HG02588 (cell line): ENCODE data around the gene LMAN2.
A peak's percentile ranks its signal among the peaks of the same experiment; 100 is the strongest.
"Not testable (repeated sequence)": the region's sequence is repeated elsewhere in the genome, so short reads cannot be mapped to it uniquely, and the experiment has no call there.

Experiments used
- ATAC-seq: cut with Tn5 transposase; IDR thresholded peaks from one replicate; pipeline ENCODE4 v1.9.1; 2021; ENCODE audit warnings: mild to moderate bottlenecking, moderate library complexity; ENCODE audit not compliant: unreplicated experiment

Gene LMAN2

GRCh38 chr5:177308740-177309139 lies 42.7 kb downstream of the LMAN2 start:
- no peak for ATAC-seq

DNA sequence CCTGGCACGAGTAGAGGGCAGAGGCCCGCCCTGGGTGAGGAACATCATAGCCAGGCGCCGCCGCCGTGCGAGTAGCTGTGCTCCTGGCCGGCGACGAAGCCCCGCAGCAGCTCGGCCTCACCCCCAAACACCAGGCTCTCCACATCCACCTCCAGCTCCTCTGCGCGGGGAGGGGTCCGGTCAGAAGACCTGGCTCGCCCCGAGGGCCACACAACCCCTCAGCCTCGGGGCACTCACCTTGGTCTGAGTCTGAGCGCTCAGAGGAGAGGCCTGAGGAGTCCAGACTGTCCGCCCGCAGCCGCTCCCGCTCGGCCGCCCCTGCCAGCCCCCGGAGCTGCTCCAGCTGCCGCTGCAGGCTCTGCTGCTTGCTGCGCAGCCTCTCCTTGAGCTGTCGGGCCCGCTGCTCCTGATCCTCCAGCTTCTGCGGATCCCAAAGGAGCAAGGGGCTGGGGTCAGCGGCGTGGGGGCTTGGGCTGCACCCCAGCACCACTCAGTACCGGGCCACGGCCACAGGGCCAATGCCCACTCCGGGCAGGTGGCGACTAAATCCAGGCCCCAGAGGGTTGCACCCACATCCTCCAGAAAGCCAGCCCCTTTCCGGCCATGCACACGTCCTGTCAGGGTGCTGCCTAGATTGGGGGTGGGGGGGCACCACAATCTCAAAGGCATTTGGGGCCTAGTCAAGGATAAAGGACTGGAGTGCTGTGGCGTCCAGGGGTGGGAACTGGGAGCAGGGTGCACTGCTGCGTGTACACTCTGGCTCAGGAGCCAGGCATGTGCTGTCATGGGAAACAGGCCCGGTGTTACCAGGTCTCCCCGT lies 43.7 kb downstream of the LMAN2 start:
- no peak for ATAC-seq

- ATAC-seq = no peak
Observed at GRCh38 chr5:177306674-177307543, 44.6 kb downstream of the LMAN2 start.

DNA sequence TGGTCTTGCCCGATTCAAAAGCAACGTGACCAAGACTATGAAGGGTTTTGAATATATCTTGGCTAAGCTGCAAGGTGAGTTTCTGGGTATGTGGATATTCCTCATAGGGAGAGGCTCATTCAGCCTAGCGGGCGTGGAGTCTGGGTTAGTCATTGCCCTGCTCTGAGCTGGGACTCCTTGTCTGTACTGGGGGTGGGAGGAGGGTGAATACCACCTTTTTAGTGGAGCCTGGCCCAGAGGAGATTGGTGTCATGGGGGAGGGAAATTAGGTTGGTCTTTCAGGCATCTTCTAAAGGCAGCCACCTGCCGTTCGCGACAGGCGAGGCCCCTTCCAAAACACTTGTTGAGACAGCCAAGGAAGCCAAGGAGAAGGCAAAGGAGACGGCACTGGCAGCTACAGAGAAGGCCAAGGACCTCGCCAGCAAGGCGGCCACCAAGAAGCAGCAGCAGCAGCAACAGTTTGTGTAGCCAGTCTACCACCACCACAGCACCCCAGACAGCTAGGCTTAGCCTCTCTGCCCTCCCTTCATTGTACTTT lies 45.3 kb downstream of the LMAN2 start:
- ATAC-seq = not testable (repeated sequence)

DNA sequence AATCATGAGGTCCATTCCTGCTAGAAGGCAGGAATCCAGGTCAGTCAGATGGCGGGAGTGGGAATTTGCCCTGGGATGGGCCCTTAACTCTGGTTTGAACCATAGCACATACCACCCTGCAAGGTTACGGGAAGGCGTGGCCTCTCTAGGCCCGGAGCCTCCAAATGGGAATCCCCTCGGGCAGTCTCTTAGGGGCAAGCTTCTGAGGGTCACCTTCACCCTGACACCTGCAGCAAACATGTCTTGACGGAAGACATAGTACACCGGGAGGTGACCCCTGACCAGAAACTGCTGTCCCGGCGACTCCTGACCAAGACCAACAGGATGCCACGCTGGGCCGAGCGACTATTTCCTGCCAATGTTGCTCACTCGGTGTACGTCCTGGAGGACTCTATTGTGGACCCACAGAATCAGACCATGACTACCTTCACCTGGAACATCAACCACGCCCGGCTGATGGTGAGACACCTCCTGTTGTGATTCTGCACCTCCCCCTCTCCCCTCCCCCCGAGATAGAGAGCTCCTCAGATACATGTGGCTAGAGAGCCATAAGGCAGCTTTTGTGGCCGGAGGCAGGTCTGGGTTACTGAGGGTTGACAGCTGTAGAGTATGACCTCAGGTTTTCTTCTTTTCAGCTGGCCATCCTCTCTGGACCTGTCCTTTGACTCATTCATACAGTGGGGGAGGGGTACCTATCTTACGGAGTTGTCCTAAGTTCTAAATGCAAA lies 46.9 kb downstream of the LMAN2 start:
- no peak for ATAC-seq

- ATAC-seq = no peak
Observed at GRCh38 chr5:177303925-177304391, 47.5 kb downstream of the LMAN2 start.

DNA sequence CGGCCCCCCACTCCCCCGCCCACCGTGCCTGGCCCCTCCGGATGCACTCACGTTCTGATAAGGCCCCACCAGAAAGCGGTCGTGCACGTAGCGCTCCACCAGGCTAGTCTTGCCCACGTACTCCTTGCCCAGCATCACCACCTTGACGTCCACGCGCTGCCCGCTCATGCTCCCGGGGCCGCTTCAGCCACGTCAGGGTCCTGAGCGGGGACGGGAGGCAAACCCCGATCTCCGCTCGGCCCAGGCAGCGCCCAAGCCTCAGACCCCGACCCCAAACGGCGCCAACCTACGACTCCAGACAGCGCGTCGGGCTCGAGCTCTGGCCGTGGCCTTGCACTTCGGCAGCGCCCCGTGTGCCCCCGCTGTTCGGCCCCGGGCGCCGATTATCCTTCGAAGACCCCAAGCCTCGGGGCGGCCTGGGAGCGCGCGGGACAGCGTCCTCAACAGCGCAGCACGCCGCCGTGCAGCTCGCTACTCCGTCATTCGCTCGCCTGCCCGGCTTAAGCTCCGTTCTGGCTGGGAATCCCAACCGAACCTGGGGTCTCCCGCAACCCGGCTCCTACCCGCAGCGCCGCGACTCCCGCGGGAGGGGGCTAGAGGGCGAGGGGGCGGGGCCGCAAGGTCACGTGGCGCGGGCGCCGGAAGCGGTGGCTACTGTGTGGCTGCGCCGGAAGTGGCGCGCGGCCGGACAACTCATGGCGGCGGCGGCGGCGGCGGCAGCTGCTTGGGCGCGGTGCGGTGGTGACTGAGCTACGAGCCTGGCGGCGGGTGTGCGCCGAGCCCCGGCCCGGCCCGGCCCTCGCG lies 48.1 kb downstream of the LMAN2 start, which contains the start of the genes PRELID1 and RAB24:
PRELID1 (plus strand) TSS at position 679 of the 804 bp plus-strand sequence. CDS start 187 bp downstream, outside the sequence.
RAB24 (minus strand) TSS at position 599 of the 804 bp plus-strand sequence; CDS start at position 168, 431 bp downstream.
- peak; percentile 66 for ATAC-seq

DNA sequence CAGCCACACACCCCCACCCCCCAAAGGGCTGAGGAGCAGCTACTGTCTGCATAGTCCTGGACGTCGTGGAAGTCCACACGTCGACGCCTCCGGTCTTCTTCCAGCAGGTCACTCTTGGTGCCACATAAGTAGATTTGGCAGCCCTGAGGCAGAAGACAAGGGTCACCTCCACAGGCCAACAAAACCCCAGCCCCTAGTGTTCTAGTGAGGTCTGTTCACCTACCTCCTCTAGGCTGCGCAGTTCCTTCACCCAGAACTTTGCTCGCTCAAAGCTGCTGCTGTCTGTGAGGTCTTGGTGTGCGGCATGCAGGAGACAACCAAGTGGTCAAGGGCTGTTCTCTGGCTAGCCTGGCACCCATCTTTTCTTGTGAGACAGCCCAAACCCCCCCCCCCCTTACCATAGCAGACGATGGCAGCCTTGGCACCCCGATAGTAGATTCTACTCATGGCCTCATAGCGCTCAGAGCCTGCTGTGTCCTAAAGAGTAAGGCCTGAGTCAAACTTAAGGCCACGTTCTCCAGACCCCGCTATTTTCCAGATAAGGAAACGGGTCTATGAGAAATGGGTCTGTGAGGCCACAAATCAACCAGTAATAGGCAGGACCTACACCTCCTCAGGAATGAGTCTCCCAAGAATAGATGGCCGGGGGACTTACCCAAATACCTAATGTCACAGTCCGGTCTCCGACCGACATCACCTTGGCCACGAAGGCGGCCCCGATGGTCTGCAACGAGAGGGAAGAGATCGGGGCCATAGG lies 48.9 kb downstream of the LMAN2 start:
- no peak for ATAC-seq

DNA sequence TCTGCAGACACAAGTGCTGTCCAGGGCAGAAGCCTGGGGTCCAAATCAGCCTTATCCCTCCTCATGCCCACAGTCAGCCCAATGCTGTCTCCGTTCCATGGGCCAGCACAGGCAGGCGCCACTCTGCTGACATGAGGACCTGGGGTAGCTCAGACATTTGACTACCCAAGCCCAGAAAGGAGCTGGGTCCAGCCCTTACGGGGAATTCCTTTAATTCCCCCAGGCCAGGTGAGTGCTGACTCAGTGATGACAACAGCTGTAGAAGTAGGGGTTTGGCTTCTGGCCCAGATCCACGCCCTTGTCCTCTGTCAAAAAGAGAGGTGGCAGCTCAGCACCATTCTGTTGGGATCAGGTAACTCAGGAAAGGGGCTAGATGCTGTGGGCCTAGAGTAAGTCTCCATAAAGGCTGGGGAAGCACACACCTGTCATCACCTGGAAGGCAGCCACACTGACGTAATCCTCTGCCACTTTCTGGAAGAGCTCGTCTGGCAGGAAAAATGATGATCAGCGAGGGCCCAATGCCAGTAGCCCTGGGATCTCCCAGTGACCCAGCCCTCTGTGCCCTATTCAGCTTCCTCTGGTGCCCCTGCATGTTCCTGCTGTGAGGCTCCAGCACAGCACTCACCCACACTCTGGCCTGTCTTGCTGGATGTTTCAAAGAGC lies 49.8 kb downstream of the LMAN2 start:
- ATAC-seq = no peak

DNA sequence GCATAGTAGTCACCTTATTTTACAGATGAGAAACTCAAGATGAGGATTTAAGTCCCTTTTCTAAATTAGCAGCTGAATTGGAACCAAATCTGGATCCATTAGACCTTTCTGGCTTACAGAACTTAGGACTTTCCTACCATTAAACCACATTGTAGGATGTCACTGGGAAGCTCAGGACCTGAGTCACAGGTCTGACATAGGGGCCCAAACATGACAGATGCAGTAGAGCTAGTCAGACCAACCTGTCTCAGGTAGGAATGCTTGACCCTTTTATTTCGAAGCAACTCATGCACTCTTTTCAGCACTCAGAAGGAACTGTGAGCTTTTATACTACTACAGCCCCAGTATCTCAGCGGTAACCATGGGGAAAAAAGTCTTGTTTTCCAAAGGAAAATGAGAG lies 50.5 kb downstream of the LMAN2 start:
- ATAC-seq = no peak

DNA sequence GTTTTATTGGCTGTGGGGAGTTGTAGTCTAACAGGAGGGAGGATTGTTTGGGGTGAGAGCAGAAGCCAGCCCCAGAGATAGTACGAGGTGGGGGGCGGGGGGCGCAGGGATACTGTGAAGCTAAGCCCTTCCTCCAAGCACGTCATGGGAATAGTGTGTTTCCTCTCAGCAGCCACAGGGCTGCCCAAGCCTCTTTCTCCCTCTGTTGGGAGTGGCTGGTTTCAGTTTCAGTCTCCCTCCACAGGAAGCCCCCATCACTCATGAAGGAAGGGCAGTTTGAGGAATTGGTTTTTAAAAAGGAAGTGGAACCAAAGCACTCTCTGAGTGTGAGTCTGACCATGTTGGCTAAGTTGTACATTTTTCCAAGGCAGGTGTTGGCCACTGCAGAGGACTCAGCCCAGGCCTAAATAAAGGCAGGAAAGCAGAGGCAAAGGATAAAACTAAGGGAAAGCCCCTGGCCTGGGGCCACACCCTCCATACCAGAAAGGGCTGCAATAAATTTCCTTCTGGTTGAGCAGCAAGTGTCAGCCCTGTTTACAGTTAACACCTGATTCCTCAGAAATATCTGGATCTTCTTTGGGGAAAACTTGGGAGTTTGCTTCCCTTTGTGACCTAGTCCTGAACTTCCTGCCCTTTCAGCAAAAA lies 51.1 kb downstream of the LMAN2 start:
- no peak for ATAC-seq

DNA sequence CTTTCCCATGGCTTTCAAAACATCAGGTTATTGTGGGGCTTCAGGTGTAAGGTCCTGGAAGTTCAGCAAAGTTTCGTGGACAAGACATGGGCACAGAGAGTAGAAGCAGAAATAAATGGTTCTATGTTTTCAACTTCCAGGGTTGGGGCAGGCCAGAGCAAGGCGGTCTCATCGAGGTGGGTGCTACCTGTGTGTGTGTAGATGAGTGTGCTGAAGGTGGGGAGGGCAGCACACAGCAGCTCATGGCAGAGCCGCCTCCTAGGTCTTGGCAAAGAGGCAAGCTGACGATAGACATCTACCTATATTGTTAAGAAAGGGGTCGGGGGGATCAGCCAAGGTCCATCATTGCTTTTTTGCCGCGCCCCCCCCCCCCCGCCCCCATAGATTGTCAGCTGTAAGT lies 51.8 kb downstream of the LMAN2 start:
- ATAC-seq = no peak

DNA sequence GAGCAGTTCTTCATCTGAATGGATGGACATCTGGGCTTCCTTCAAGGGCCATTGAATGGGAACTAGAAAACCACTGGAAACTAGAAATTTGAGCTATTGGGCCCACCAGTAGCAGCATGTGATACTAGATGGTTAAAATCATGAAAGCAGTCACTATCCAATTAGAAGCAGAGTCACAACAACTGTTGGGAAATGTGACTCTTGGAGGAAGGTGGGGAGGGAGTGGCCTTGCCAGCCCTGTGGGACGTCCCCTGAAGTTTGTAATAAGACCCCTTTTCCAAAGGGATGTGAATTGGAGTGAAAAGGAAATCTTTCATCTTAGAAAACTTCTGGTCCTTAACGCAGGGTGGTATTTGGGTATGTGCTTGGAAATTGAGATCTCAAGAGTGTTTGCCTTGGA lies 53.5 kb downstream of the LMAN2 start:
- ATAC-seq = no peak

DNA sequence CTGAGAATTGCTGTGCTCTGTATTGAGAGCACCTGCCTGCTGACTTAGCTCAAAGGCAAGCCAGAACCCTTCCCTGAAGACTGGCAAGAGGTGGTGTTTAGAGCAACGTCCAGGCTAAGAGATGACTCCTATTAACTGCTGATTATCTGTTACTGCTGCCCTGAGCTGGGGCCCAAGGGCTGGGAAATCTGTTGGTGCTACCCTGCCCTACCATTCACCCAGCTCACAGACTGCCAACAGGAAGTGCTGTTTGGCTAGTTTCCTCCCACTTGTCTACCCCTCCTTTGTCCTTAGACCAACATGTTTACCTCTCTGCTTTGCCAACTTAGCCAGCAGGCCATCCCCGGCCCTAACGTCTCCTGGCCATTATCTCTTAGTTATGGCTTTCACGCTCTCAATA lies 54.9 kb downstream of the LMAN2 start:
- no peak for ATAC-seq

- no peak for ATAC-seq
Observed at GRCh38 chr5:177295924-177296323, 55.5 kb downstream of the LMAN2 start.

DNA sequence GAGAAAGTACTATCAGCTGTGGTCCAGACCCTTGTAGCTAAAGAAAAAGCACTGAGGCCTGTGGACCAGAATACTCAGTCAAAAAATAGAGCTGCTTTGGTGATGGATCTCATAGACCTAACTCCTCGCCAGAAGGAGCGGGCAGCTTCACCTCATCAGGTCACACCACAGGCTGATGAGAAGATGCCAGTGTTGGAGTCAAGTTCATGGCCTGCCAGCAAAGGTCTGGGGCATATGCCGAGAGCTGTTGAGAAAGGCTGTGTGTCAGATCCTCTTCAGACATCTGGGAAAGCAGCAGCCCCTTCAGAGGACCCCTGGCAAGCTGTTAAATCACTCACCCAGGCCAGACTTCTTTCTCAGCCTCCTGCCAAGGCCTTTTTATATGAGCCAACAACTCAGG lies 56.8 kb downstream of the LMAN2 start:
- no peak for ATAC-seq

DNA sequence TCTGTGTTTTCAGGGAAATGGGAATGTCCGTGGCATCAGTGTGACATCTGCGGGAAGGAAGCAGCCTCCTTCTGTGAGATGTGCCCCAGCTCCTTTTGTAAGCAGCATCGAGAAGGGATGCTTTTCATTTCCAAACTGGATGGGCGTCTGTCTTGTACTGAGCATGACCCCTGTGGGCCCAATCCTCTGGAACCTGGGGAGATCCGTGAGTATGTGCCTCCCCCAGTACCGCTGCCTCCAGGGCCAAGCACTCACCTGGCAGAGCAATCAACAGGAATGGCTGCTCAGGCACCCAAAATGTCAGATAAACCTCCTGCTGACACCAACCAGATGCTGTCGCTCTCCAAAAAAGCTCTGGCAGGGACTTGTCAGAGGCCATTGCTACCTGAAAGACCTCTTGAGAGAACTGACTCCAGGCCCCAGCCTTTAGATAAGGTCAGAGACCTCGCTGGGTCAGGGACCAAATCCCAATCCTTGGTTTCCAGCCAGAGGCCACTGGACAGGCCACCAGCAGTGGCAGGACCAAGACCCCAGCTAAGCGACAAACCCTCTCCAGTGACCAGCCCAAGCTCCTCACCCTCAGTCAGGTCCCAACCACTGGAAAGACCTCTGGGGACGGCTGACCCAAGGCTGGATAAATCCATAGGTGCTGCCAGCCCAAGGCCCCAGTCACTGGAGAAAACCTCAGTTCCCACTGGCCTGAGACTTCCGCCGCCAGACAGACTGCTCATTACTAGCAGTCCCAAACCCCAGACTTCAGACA lies 57.5 kb downstream of the LMAN2 start:
- ATAC-seq = no peak
